22Rv1 (cell line): ENCODE data around the gene PAM16.
A peak's percentile ranks its signal among the peaks of the same experiment; 100 is the strongest.

Experiments
- H3K27ac ChIP-seq: fragments of 450-650 bp; 2 replicates; pipeline ENCODE4 v1.5.1; 2017
- ZFX ChIP-seq: fragments of 450-650 bp; IDR thresholded peaks from 2 replicates; pipeline ENCODE4 v1.6.1; 2017; ENCODE audit warnings: antibody characterized with exemption, borderline replicate concordance
- TF ChIP-seq, protein P1 (sequence below): fragments of 450-650 bp; IDR thresholded peaks from 2 replicates; pipeline ENCODE4 v1.5.1; 2017; ENCODE audit warnings: mild to moderate bottlenecking

Gene PAM16

DNA sequence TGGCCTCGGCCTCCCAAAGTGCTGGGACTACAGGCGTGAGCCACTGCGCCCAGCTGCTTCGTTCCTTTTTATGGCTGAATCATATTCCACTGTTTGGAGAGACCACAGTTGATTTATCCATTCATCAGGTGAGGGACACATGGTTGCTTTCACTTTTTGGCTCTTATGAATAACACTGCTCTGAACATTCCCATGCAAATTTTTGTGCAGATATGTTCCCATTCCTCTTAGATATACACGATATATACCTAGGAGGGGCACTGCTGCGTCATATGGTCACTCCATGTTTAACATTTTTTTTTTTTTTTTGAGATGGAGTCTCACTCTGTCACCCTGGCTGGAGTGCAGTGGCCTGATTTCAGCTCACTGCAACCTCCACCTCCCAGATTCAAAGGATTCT lies 49.2 kb downstream of the PAM16 start:
- TF ChIP-seq, protein P1, sequence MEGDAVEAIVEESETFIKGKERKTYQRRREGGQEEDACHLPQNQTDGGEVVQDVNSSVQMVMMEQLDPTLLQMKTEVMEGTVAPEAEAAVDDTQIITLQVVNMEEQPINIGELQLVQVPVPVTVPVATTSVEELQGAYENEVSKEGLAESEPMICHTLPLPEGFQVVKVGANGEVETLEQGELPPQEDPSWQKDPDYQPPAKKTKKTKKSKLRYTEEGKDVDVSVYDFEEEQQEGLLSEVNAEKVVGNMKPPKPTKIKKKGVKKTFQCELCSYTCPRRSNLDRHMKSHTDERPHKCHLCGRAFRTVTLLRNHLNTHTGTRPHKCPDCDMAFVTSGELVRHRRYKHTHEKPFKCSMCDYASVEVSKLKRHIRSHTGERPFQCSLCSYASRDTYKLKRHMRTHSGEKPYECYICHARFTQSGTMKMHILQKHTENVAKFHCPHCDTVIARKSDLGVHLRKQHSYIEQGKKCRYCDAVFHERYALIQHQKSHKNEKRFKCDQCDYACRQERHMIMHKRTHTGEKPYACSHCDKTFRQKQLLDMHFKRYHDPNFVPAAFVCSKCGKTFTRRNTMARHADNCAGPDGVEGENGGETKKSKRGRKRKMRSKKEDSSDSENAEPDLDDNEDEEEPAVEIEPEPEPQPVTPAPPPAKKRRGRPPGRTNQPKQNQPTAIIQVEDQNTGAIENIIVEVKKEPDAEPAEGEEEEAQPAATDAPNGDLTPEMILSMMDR = no peak
- no peak for TF ChIP-seq ZFX
- H3K27ac ChIP-seq = no peak overlapping the region

GRCh38 chr16:4301177-4301576 lies 49.9 kb downstream of the PAM16 start:
- no peak for TF ChIP-seq ZFX
- TF ChIP-seq, protein P1 = no peak

DNA sequence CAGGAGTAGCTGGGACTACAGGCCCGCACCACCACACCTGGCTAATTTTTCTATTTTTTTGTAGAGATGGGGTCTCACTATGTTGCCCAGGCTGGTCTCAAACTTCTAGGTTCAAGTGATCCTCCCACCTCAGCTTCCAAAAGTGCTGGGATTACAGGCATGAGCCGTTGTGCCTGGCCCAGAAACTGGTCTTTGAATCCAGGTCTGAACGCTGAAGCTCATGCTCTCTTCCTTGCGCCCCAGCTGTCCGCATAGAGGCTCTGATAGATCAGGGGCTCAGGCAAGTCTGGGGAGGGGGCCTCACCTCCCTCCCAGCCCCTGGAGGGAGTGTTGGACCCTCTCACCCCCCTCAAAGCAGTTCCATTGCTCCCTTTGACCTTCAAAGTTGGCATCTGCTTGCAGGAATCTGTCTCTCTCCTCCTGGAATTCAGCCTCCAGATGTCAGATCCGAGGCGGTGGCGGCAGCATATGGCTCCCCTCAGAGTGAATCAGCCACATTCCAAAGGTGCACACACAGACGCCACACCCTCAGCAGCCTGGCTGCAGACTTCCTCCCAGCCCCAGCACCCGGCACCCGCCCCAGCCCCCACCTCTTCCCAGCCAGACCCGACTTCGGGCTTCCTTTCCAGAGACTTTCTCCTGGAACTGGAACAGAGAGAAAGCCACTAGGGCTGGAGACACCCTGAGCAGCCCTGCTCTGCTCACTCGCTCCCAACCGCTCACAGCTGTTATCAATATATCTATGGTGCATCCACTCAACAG lies 52.2 kb downstream of the PAM16 start:
- no peak for TF ChIP-seq ZFX
- TF ChIP-seq, protein P1 = no peak
- no peak overlapping the region for H3K27ac ChIP-seq

More at GRCh38 chr16:4301177-4301576, 49.9 kb downstream of the PAM16 start:
- H3K27ac ChIP-seq = no peak overlapping the region

DNA sequence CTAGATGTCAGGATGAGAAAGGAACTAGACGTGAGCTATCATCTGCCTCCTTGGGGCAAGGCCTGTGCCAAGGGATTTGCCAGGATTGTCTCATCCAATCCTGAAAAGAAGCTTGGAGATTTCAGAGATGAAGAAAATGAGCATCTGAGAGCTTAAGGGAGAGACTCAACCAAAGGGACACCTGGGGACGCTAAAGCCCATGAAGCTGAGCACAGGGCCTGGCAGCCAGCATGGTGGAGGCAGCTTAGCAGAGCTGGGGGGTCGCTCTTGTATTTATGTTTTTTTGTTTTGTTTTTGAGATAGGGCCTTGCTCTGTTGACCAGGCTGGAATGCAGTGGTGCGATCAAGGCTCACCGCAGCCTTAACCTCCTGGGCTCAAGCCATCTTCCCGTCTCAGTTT lies 53.6 kb downstream of the PAM16 start:
- no peak overlapping the region for H3K27ac ChIP-seq
- TF ChIP-seq, protein P1 = no peak
- TF ChIP-seq ZFX = no peak

DNA sequence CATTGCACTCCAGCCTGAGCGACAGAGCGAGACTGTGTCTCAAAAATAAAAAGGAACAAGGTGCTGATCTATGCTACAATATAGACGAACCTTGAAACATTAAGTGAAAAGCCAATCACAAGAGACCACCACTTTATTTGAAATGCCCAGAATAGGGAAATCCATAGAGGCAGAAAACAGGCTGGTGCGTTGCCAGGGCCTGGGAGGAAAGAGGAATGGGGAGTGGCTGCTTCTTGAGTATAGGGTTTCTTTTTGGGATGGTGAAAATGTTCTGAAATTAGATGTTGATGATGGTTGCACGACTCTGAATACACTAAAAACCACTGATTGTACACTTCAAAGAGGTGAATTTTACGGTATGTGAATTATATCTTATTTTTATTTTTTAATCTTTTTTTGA lies 55.5 kb downstream of the PAM16 start:
- TF ChIP-seq ZFX = no peak
- TF ChIP-seq, protein P1 = no peak
- H3K27ac ChIP-seq = no peak overlapping the region

GRCh38 chr16:4293822-4294457 lies 57.2 kb downstream of the PAM16 start:
- H3K27ac ChIP-seq = peak overlapping the region; percentile 23; the same call in 1 of the 2 replicates
- TF ChIP-seq, protein P1 = no peak
- TF ChIP-seq ZFX = no peak

DNA sequence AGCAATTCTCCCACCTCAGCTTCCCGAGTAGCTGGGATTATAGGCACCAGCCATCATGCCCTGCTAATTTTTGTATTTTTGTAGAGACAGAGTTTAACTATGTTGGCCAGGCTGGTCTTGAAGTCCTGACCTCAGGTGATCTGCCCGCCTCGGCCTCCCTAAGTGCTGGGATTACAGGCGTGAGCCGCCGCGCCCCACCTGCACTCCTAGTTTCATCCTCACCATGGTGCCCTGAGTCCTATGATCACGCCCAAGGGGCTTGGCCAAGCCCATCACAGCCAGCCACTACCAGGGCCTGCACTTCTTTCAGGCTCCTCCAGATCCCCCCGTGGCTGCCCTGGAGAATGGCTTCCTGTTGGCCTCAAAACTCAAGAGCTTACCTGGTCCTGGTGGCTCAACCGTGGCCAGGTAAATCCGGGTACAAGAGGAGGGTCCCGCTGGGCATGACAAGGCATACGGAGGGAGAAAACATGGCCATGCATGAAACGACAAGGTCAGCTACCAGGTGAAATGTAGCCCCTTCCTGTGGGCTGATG lies 57.9 kb downstream of the PAM16 start:
- TF ChIP-seq, protein P1 = no peak
- TF ChIP-seq ZFX = no peak
- peak overlapping the region; percentile 23; the same call in 1 of the 2 replicates for H3K27ac ChIP-seq
